CD4-positive, alpha-beta T cell treated with Interleukin-21 for 1 hour (primary cell): Measurements from ENCODE around the gene GALR3.

Experiments used
- DNase-seq: peaks from one replicate; pipeline ENCODE4 v3.0.0-alpha.2; 2020

GALR3 gene

GRCh38 chr22:37824674-37825641 is 1.8 kb downstream of the GALR3 start:
- no peak for DNase-seq

- no peak for DNase-seq
These were observed 3.9 kb downstream of the GALR3 start for GRCh38 chr22:37827056-37827455.

GRCh38 chr22:37830093-37830842 is 7.1 kb downstream of the GALR3 start:
- DNase-seq, result no peak

GRCh38 chr22:37831472-37831871 is 8.3 kb downstream of the GALR3 start:
- no peak for DNase-seq

- no peak for DNase-seq
These were observed 9.1 kb downstream of the GALR3 start for GRCh38 chr22:37832022-37832857.

GRCh38 chr22:37842015-37842793 is 19.0 kb downstream of the GALR3 start:
- no peak for DNase-seq

- no peak for DNase-seq
These were observed 20.5 kb downstream of the GALR3 start for GRCh38 chr22:37843741-37844089.

GRCh38 chr22:37844904-37845329 is 21.7 kb downstream of the GALR3 start:
- DNase-seq, result no peak

GRCh38 chr22:37846433-37846832 is 23.3 kb downstream of the GALR3 start:
- no peak for DNase-seq

GRCh38 chr22:37848587-37849088 is 25.5 kb downstream of the GALR3 start:
- peak; percentile 35 for DNase-seq

- DNase-seq, result peak; percentile 88
These were observed 26.0 kb downstream of the GALR3 start, which contains the start of gene EIF3L for GRCh38 chr22:37849089-37849751. EIF3L (plus strand) TSS chr22:37849419; CDS start chr22:37849450, 31 bp downstream.

GRCh38 chr22:37850801-37851200 is 27.6 kb downstream of the GALR3 start:
- DNase-seq, result no peak

- no peak for DNase-seq
These were observed 29.2 kb downstream of the GALR3 start for GRCh38 chr22:37852418-37852817.

- DNase-seq, result no peak
These were observed 31.8 kb downstream of the GALR3 start for GRCh38 chr22:37854946-37855345.

GRCh38 chr22:37855462-37855861 is 32.3 kb downstream of the GALR3 start:
- DNase-seq, result no peak

- DNase-seq, result no peak
These were observed 37.7 kb downstream of the GALR3 start for GRCh38 chr22:37860796-37861421.

GRCh38 chr22:37862570-37863325 is 39.6 kb downstream of the GALR3 start:
- no peak for DNase-seq

GRCh38 chr22:37865510-37865909 is 42.3 kb downstream of the GALR3 start:
- DNase-seq, result no peak

- DNase-seq, result no peak
These were observed 47.1 kb downstream of the GALR3 start for GRCh38 chr22:37870273-37870672.
